SU-DHL-6 (cell line): ENCODE results near the gene SPATA22.
"Not testable (repeated sequence)": the region's sequence is repeated elsewhere in the genome, so short reads cannot be mapped to it uniquely, and the experiment has no call there.

ENCODE experiments used
- EZH2phosphoT487 ChIP-seq: fragments of 200-600 bp; sonication (generic), shearing (Covaris generic); conservative IDR thresholded peaks from 2 replicates; pipeline ENCODE4 v1.6.1; 2018; ENCODE audit warnings: mild to moderate bottlenecking, antibody characterized with exemption, low read length, moderate library complexity, mixed read lengths
- TF ChIP-seq, protein P1 (sequence below): fragments of 200-600 bp; sonication (generic); IDR thresholded peaks from one replicate; pipeline ENCODE4 v1.5.1; 2017; ENCODE audit warnings: antibody characterized with exemption, mild to moderate bottlenecking, low read length, moderate library complexity; ENCODE audit not compliant: insufficient read depth, poor library complexity, severe bottlenecking

GRCh38 chr17:3412216-3412615 lies 59.4 kb downstream of the SPATA22 start:
- TF ChIP-seq, protein P1, sequence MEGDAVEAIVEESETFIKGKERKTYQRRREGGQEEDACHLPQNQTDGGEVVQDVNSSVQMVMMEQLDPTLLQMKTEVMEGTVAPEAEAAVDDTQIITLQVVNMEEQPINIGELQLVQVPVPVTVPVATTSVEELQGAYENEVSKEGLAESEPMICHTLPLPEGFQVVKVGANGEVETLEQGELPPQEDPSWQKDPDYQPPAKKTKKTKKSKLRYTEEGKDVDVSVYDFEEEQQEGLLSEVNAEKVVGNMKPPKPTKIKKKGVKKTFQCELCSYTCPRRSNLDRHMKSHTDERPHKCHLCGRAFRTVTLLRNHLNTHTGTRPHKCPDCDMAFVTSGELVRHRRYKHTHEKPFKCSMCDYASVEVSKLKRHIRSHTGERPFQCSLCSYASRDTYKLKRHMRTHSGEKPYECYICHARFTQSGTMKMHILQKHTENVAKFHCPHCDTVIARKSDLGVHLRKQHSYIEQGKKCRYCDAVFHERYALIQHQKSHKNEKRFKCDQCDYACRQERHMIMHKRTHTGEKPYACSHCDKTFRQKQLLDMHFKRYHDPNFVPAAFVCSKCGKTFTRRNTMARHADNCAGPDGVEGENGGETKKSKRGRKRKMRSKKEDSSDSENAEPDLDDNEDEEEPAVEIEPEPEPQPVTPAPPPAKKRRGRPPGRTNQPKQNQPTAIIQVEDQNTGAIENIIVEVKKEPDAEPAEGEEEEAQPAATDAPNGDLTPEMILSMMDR = not testable (repeated sequence)
- TF ChIP-seq EZH2phosphoT487 = not testable (repeated sequence)
